ENCODE measurements around the gene SREK1IP1. TPM values are rescaled to one million over a fixed set of nuclear protein-coding genes. Genes with fewer than 3 reads are reported as not detected.

The SREK1IP1 gene
- total and polyA plus RNA-seq, 9 of the 15 experiments (the other 6 are each of a cell fraction or from before 2014, with no cell fraction given), result 6.9 to 45.2 (median 21.7) TPM

DNA sequence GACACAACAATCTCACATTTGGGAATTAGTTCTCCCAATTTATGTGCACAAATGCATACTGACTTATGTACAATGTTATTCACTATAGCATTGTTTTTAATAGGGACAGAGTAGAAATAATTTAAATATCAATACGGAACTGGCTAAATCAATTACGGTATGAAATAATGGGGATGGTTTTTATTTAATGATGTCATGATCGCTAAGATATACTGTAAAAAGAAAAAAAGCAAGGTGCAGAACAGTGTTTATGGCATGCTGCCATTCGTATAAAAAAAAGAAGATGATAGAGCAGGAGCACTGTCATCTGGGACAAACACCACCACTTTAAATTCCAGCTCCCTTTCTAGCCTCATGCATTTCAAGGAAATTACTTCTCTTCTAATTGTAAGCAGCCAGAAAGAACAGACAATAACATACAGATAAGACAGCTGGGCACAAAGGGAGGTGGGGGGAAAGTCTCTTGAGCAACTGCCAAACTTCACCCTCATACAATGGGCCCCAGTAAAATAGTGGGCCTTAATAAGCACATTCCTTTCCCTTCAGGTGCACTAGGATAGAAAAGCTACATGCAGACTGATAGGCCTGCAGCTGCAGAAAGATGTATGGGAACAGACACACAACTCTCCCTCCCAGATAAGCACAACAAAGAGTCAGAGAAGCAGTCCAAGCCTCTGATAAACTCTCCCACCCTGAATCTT lies 8.4 kb downstream of the SREK1IP1 start (continued):
- TF ChIP-seq, protein P1, sequence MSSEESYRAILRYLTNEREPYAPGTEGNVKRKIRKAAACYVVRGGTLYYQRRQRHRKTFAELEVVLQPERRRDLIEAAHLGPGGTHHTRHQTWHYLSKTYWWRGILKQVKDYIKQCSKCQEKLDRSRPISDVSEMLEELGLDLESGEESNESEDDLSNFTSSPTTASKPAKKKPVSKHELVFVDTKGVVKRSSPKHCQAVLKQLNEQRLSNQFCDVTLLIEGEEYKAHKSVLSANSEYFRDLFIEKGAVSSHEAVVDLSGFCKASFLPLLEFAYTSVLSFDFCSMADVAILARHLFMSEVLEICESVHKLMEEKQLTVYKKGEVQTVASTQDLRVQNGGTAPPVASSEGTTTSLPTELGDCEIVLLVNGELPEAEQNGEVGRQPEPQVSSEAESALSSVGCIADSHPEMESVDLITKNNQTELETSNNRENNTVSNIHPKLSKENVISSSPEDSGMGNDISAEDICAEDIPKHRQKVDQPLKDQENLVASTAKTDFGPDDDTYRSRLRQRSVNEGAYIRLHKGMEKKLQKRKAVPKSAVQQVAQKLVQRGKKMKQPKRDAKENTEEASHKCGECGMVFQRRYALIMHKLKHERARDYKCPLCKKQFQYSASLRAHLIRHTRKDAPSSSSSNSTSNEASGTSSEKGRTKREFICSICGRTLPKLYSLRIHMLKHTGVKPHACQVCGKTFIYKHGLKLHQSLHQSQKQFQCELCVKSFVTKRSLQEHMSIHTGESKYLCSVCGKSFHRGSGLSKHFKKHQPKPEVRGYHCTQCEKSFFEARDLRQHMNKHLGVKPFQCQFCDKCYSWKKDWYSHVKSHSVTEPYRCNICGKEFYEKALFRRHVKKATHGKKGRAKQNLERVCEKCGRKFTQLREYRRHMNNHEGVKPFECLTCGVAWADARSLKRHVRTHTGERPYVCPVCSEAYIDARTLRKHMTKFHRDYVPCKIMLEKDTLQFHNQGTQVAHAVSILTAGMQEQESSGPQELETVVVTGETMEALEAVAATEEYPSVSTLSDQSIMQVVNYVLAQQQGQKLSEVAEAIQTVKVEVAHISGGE (CRISPR knock-in tag; IDR thresholded peaks at IDR 0.05), result peak in 1 of 3 experiments; percentile 55; a peak in 1 of 6 replicates
- TF ChIP-seq, protein P2, sequence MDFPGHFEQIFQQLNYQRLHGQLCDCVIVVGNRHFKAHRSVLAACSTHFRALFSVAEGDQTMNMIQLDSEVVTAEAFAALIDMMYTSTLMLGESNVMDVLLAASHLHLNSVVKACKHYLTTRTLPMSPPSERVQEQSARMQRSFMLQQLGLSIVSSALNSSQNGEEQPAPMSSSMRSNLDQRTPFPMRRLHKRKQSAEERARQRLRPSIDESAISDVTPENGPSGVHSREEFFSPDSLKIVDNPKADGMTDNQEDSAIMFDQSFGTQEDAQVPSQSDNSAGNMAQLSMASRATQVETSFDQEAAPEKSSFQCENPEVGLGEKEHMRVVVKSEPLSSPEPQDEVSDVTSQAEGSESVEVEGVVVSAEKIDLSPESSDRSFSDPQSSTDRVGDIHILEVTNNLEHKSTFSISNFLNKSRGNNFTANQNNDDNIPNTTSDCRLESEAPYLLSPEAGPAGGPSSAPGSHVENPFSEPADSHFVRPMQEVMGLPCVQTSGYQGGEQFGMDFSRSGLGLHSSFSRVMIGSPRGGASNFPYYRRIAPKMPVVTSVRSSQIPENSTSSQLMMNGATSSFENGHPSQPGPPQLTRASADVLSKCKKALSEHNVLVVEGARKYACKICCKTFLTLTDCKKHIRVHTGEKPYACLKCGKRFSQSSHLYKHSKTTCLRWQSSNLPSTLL (IDR thresholded peaks at IDR 0.05), result no peak
- TF ChIP-seq, protein P3, sequence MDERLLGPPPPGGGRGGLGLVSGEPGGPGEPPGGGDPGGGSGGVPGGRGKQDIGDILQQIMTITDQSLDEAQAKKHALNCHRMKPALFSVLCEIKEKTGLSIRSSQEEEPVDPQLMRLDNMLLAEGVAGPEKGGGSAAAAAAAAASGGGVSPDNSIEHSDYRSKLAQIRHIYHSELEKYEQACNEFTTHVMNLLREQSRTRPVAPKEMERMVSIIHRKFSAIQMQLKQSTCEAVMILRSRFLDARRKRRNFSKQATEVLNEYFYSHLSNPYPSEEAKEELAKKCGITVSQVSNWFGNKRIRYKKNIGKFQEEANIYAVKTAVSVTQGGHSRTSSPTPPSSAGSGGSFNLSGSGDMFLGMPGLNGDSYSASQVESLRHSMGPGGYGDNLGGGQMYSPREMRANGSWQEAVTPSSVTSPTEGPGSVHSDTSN (CRISPR knock-in tag; IDR thresholded peaks at IDR 0.05; ENCODE audit: low read depth), result no peak
- TF ChIP-seq, protein P3 (tag; conservative IDR thresholded peaks at IDR 0.05; ENCODE audit: low read depth), result no peak
- TF ChIP-seq RFX5 (IDR thresholded peaks at IDR 0.05; ENCODE audit: low read depth, low read length) (no peak), SLC30A9 (CRISPR knock-in tag; IDR thresholded peaks at IDR 0.05) (no peak), NR4A1 (CRISPR knock-in tag; IDR thresholded peaks at IDR 0.05) (no peak), NR4A1 (tag; IDR thresholded peaks at IDR 0.05) (no peak), ZNF212 (CRISPR knock-in tag; IDR thresholded peaks at IDR 0.05) (no peak), PYGO2 (tag; IDR thresholded peaks at IDR 0.05) (no peak), POLR3G (IDR thresholded peaks at IDR 0.05; ENCODE audit: extremely low read depth, insufficient read length, insufficient replicate concordance) (no peak), XRCC4 (IDR thresholded peaks at IDR 0.05; ENCODE audit: extremely low read depth, insufficient read depth, insufficient read length) (no peak), ARID1B (IDR thresholded peaks at IDR 0.05) (peak; percentile 65), MEIS2 (IDR thresholded peaks at IDR 0.05; ENCODE audit: partially characterized antibody) (peak; percentile 38), ZNF347 (CRISPR knock-in tag; IDR thresholded peaks at IDR 0.05; ENCODE audit: low read depth) (no peak), RUNX1 (IDR thresholded peaks at IDR 0.05; ENCODE audit: low read depth) (no peak)
- TF ChIP-seq, protein P4, sequence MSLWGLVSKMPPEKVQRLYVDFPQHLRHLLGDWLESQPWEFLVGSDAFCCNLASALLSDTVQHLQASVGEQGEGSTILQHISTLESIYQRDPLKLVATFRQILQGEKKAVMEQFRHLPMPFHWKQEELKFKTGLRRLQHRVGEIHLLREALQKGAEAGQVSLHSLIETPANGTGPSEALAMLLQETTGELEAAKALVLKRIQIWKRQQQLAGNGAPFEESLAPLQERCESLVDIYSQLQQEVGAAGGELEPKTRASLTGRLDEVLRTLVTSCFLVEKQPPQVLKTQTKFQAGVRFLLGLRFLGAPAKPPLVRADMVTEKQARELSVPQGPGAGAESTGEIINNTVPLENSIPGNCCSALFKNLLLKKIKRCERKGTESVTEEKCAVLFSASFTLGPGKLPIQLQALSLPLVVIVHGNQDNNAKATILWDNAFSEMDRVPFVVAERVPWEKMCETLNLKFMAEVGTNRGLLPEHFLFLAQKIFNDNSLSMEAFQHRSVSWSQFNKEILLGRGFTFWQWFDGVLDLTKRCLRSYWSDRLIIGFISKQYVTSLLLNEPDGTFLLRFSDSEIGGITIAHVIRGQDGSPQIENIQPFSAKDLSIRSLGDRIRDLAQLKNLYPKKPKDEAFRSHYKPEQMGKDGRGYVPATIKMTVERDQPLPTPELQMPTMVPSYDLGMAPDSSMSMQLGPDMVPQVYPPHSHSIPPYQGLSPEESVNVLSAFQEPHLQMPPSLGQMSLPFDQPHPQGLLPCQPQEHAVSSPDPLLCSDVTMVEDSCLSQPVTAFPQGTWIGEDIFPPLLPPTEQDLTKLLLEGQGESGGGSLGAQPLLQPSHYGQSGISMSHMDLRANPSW (CRISPR knock-in tag; IDR thresholded peaks at IDR 0.05), result no peak
